SW480 (cell line): ENCODE results near the gene GATC.
A peak's percentile ranks its signal among the peaks of the same experiment; 100 is the strongest.
"Not testable (repeated sequence)": the region's sequence is repeated elsewhere in the genome, so short reads cannot be mapped to it uniquely, and the experiment has no call there.

Source experiments
- DNase-seq: peaks from one replicate; pipeline ENCODE4 v3.0.0-alpha.2; 2016; ENCODE audit warnings: low spot score

Gene GATC

GRCh38 chr12:120437735-120438494 lies 8.3 kb upstream of the GATC start, which contains the start of gene COX6A1:
TSS of gene COX6A1 (plus strand) at chr12:120438113. CDS start at chr12:120438127, 14 bp downstream.
- peak; percentile 99 for DNase-seq

- no peak for DNase-seq
These were observed 7.6 kb upstream of the GATC start for GRCh38 chr12:120438495-120439198.

GRCh38 chr12:120439646-120440247 lies 6.5 kb upstream of the GATC start:
- peak; percentile 60 for DNase-seq

- no peak for DNase-seq
These were observed 1.6 kb upstream of the GATC start for GRCh38 chr12:120444676-120445075.

GRCh38 chr12:120446844-120447178 lies 567 bp downstream of the GATC start:
- not testable (repeated sequence) for DNase-seq

GRCh38 chr12:120447992-120448391 lies 1.7 kb downstream of the GATC start:
- DNase-seq, result no peak

- DNase-seq, result not testable (repeated sequence)
These were observed 6.3 kb downstream of the GATC start for GRCh38 chr12:120452524-120452923.

GRCh38 chr12:120453060-120453750 lies 7.0 kb downstream of the GATC start:
- DNase-seq, result no peak

GRCh38 chr12:120453977-120454376 lies 7.7 kb downstream of the GATC start:
- no peak for DNase-seq

GRCh38 chr12:120455302-120455701 lies 9.1 kb downstream of the GATC start:
- DNase-seq, result no peak

GRCh38 chr12:120457133-120457532 lies 10.9 kb downstream of the GATC start:
- DNase-seq, result no peak

- DNase-seq, result no peak
These were observed 13.9 kb downstream of the GATC start for GRCh38 chr12:120460157-120460556.

- no peak for DNase-seq
These were observed 15.9 kb downstream of the GATC start for GRCh38 chr12:120462099-120462640.

GRCh38 chr12:120463712-120464111 lies 17.5 kb downstream of the GATC start:
- no peak for DNase-seq

- DNase-seq, result no peak
These were observed 19.5 kb downstream of the GATC start for GRCh38 chr12:120465756-120466155.

- DNase-seq, result no peak
These were observed 20.5 kb downstream of the GATC start for GRCh38 chr12:120466560-120467315.

GRCh38 chr12:120467439-120467838 lies 21.2 kb downstream of the GATC start:
- DNase-seq, result no peak

- peak; percentile 33 for DNase-seq
These were observed 22.1 kb downstream of the GATC start for GRCh38 chr12:120468325-120468820.

- DNase-seq, result no peak
These were observed 22.7 kb downstream of the GATC start for GRCh38 chr12:120468821-120469449.

GRCh38 chr12:120469450-120470149 lies 23.4 kb downstream of the GATC start, which contains the start of gene SRSF9:
TSS of gene SRSF9 (minus strand) at chr12:120469748. CDS start at chr12:120469609, 139 bp downstream.
- peak; percentile 93 for DNase-seq
